Esophagus muscularis mucosa (tissue), 3 donors: ENCODE data around the gene C6orf163.

Source experiments
- POLR2A ChIP-seq: fragments of 450-650 bp; IDR thresholded peaks from one replicate; pipeline ENCODE4 v1.6.1; 2017; ENCODE audit warnings: antibody characterized with exemption, moderate library complexity, mild to moderate bottlenecking, low read depth
- TF ChIP-seq, protein P1 (sequence below), 3 experiments: fragments of 200-600 bp in 2 of 3; fragments of 450-650 bp in 1 of 3; sonication (generic) in 2 of 3; IDR thresholded peaks; one replicate each; pipeline ENCODE4 v1.5.1; 2017 to 2019; ENCODE audit warnings: antibody characterized with exemption in 3 of 3, mild to moderate bottlenecking in 2 of 3, moderate library complexity in 1 of 3

DNA sequence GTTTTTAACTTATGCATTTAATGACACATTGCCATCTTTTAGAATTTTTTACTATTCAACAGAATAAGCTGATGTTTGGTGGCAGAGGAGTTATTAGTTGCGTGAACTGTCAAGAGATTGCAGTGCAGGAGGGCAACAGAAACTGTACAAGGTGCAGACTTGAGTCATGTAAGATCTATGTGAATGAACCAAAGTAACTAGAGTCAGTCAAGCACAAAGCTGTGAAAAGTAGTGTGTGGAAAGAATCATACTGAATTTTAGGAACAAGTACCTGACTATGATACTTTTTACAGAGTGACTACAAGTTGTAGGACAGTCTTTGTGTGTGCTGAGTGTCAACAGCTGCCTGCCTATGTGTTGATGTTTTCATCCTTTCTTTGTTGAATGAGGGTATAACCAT, 2.7 kb upstream of the C6orf163 start:
- no peak for TF ChIP-seq POLR2A
- TF ChIP-seq, protein P1, sequence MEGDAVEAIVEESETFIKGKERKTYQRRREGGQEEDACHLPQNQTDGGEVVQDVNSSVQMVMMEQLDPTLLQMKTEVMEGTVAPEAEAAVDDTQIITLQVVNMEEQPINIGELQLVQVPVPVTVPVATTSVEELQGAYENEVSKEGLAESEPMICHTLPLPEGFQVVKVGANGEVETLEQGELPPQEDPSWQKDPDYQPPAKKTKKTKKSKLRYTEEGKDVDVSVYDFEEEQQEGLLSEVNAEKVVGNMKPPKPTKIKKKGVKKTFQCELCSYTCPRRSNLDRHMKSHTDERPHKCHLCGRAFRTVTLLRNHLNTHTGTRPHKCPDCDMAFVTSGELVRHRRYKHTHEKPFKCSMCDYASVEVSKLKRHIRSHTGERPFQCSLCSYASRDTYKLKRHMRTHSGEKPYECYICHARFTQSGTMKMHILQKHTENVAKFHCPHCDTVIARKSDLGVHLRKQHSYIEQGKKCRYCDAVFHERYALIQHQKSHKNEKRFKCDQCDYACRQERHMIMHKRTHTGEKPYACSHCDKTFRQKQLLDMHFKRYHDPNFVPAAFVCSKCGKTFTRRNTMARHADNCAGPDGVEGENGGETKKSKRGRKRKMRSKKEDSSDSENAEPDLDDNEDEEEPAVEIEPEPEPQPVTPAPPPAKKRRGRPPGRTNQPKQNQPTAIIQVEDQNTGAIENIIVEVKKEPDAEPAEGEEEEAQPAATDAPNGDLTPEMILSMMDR (IDR thresholded peaks at IDR 0.05), result no peak
